Measurements from ENCODE around the gene PTPRN2.
"Not testable (repeated sequence)": the region's sequence is repeated elsewhere in the genome, so short reads cannot be mapped to it uniquely, and the experiment has no call there.

Gene PTPRN2

DNA sequence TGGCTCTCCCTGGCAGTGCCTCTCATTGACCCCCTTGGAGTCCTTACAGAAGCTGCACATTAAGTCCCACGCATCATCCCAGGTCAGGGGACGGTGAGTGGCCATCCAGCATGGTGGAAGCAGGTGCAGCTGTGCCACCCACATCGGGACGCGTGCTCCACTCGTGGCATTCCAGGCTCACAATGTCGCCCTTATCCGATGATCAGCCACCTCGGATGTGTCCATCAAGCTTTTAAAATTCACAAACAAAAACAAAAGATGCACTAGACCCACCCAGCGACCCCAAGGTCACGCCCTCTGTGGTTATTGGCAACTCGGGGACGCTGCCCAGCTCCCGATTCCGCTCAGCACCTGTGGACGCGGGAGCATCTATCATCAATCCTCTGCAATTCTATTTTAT, 530.9 kb downstream of the PTPRN2 start:
- no peak for DNase-seq
- in situ Hi-C loops (cut with HindIII; ENCODE audit: low pct_ligation_motif_present, low pct_unique_long_range_greater_than_20kb, low sequenced_read_pairs), result no loop called here

DNA sequence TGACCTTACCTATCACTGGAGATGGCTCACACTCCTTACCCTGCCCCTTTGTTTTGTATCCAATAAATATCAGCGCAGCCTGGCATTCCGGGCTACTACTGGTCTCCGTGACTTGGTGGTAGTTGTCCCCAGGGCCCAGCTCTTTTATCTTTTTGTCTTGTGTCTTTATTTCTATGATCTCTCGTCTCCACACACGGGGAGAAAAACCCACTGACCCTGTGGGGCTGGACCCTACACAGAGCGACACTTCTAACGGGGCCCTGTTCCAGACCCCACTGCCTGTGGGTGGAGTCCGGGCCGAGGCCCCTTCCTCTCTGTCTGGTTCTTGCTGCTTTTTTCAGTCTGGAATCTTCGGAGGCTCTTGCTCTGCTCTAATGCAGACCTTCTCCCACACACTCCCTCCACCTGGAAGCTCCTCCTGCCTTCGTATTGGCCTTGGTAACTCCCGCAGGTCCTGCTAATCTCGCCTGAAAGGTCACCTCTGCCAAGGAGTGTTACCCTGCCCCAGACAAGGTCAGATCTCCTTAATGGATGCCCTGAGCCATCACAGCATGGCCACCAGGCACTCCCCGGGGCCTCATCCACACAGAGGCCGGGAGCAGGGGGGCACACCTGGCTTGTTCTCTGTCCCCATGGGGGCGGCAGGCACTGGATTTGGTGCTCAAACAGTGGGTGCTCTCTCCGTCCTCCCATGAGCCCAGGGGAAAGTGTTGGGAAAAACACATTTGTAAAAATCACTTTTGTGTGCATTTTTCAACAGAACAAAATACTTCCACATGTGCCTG, 531.7 kb downstream of the PTPRN2 start:
- no peak for DNase-seq
- in situ Hi-C loops (cut with HindIII; ENCODE audit: low pct_ligation_motif_present, low pct_unique_long_range_greater_than_20kb, low sequenced_read_pairs), result no loop called here

DNA sequence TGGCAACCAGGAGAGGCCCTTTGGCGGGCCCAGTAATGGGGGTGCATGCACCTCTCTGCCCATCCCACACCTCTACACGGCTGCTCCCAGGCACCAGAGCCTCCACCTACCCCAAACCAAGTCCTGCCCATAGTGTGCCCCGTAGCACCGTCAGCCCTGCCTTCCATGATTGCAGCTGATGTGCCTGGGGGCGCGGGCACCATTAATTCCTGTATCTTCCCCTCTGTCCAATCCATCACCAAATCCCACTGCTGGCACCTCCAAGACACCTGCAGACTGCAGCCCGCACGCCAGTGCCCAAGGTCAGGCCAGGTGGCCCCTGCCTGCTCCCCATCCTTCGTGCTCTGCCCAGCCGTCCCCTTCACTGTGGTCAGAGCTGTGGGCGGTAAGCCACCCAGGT, 533.0 kb downstream of the PTPRN2 start:
- in situ Hi-C loops (cut with HindIII; ENCODE audit: low pct_ligation_motif_present, low pct_unique_long_range_greater_than_20kb, low sequenced_read_pairs), result no loop called here
- no peak for DNase-seq

DNA sequence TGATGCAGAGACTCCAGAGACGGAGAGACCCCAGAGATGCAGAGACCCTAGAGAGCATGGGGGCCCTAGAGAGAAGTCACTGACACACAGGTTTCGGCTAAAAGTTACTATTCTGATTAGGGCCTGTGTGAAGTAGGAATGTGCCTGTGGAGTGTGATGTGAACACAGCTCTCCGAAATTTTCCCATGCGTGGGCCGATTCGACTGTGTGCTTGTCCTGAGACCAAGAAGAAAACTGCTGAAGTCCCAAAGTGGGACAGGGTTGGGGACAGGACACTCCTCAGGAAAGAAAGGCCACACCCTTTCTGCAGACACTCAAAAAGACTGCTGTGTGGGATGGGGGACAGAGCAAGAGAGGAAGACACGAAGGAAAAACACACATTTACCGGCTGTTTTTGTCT, 533.5 kb downstream of the PTPRN2 start:
- in situ Hi-C loops (cut with HindIII; ENCODE audit: low pct_ligation_motif_present, low pct_unique_long_range_greater_than_20kb, low sequenced_read_pairs), result no loop called here
- no peak for DNase-seq

DNA sequence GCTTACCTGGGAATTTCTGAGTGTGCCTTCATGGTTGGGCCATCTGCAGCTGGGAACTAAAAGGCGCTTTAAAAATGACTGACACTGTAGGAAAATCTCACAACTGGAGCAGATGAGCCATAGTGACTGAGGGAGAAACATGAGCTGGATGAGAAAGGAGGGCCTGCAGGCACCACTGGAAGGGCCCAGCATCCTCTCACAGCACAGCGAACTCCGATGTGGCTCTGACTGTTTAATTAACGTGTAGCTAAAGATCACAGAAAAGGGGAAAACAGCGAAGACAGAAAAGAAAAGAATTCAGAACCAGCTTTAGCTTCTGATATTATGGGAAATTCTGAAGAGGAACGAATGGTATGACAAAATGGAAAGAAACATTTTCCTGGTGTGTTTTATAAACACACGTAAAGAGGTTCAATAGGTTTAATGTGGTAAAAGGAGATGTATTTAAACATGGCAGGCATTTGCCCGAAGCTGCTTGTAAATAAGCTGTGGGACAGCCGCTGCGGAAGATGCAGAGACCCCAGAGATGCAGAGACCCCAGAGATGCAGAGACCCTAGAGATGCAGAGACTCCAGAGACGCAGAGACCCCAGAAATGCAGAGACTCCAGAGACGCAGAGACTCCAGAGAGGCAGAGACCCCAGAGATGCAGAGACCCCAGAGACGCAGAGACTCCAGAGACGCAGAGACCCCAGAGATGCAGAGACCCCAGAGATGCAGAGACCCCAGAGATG, 534.3 kb downstream of the PTPRN2 start:
- in situ Hi-C loops (cut with HindIII; ENCODE audit: low pct_ligation_motif_present, low pct_unique_long_range_greater_than_20kb, low sequenced_read_pairs), result no loop called here
- DNase-seq, result no peak

DNA sequence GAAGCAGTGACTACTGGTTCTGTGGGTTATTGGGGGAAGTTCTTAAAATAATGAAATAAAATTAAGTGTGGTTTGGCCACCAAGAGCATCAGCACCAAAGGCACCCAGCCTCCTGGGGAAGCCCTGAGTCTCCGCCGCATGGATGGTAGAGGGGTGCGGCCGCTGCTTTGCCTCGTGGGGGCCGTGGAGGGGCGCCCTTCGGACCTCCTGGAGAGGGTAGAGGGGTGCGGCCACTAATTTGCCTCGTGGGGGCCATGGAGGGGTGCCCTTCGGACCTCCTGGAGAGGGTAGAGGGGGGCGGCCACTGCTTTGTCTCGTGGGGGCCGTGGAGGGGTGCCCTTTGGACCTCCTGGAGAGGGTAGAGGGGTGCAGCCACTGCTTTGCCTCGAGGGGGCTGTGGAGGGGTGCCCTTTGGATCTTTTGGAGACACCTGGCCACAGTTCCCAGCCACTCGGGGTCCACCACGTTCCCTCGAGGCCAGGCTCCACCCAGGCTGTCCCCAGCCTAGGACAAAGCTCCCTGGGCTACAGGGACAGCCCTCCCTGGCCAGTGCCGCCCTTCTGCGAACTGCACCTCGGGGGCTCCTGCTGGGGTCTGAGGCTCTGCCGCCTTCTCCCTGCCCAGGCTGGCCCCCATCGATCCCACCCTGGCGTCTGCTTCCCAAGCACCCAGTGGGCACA, 535.1 kb downstream of the PTPRN2 start:
- in situ Hi-C loops (cut with HindIII; ENCODE audit: low pct_ligation_motif_present, low pct_unique_long_range_greater_than_20kb, low sequenced_read_pairs), result no loop called here
- no peak for DNase-seq

DNA sequence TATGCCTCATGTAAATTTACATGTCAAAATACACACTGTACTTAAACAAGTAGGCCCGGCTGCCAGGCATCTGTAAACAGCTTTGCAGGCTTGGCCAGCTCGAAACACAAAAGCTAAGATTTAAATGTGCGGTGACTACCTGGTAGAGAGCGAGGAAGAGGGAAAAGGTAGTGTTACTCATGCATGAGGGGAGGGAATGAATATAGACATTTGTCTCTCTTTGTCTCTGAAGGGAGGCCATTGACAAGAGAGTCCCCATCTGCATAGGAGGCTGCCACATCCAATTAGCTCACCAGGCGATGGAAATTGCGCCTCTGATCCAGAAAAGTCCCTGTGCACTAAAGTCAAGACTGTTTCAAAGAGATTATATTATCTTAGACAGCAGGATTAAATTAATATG, 535.8 kb downstream of the PTPRN2 start:
- in situ Hi-C loops (cut with HindIII; ENCODE audit: low pct_ligation_motif_present, low pct_unique_long_range_greater_than_20kb, low sequenced_read_pairs), result no loop called here
- no peak for DNase-seq

DNA sequence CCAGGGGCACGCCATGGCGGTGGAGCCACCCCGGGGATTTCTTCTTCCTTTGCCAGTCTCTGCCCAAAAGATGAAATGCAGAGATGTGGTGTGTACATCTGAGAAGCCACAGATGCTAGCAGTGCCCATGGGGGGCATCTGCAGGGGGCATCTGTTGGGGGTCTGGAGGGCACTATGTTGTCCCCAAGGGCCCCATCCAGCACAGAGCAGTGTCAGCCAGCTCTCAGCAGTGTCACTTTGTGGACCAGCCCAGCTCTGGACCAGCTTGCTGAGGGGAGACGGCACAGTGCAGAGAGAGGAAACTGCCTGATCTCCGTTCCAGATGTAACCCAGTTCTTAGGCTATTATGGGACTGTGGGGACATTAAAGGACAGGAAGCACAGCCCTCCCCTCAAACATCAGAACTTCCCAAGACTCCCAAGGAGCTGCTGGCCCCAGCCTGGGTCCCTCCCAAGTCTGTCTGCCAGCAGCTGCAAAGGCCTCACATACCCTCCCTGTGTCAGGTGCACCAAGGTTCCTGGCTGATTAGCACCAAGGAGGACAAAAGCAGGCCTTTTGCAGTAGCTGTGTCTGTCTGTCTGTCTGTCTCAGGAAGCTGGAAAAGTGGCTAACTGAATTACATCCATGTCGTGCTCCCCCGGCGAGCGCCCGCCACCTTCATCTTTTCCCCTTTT, 536.5 kb downstream of the PTPRN2 start:
- in situ Hi-C loops (cut with HindIII; ENCODE audit: low pct_ligation_motif_present, low pct_unique_long_range_greater_than_20kb, low sequenced_read_pairs), result no loop called here
- no peak for DNase-seq

DNA sequence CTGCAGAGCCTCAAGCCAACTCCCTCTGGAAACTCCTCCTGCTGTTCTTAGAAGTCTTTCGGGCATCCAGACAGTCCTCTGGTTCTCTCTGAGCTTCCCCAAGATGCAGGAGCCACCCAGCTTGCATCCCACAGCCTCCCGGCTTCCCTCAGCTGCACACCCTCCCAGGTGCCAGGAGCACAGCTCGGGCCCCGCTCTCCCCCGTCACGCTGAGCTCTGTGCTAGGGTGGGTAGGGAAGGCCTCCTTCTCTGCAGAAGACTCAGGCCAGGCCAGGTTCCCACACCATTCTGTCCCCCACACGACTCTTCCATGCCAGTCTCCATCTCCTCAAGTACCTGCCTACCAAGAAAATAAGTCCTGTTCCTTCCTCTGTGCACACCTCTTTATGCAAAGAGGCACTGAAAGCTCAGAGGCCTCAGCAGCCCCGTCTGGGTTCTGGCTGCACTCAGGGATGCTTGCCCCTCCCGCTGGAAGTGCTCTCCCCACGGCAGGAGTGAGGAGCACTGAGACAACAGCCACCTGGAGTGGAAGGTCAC, 537.1 kb downstream of the PTPRN2 start:
- DNase-seq, result no peak
- in situ Hi-C loops (cut with HindIII; ENCODE audit: low pct_ligation_motif_present, low pct_unique_long_range_greater_than_20kb, low sequenced_read_pairs), result no loop called here

DNA sequence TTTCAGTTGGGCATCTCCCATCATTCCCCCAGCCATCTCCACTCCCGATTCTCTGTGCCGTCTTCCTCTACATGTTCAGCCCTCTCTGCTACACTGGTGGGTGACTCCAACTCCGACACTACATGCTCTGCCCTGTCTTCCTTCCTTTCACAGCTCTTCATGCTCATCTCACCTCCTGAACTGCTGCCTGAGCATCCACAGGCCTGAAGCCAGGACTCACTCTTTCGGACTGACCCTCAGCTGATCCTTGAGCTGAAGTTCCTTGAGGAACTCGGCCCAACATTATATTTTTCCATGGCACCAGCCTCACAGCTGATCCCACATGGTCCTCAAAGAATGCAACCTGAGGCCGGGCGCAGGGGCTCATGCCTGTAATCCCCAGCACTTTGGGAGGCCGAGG, 538.4 kb downstream of the PTPRN2 start:
- no peak for DNase-seq
- in situ Hi-C loops (cut with HindIII; ENCODE audit: low pct_ligation_motif_present, low pct_unique_long_range_greater_than_20kb, low sequenced_read_pairs), result no loop called here

DNA sequence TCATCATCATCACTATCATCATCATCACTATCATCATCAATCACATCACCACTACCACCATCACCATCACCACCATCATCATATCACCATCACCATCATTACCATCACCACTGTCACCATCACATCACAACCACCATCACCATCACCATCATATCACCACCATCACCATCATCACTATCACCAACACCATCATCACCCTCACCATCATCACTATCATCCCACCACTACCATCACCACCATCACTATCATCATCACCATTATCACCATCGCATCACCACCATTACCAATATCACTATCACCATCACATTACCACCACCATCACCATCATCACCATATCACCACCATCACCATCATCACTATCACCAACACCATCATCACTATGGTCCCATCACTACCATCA, 539.1 kb downstream of the PTPRN2 start:
- in situ Hi-C loops (cut with HindIII; ENCODE audit: low pct_ligation_motif_present, low pct_unique_long_range_greater_than_20kb, low sequenced_read_pairs), result no loop called here
- DNase-seq, result no peak

DNA sequence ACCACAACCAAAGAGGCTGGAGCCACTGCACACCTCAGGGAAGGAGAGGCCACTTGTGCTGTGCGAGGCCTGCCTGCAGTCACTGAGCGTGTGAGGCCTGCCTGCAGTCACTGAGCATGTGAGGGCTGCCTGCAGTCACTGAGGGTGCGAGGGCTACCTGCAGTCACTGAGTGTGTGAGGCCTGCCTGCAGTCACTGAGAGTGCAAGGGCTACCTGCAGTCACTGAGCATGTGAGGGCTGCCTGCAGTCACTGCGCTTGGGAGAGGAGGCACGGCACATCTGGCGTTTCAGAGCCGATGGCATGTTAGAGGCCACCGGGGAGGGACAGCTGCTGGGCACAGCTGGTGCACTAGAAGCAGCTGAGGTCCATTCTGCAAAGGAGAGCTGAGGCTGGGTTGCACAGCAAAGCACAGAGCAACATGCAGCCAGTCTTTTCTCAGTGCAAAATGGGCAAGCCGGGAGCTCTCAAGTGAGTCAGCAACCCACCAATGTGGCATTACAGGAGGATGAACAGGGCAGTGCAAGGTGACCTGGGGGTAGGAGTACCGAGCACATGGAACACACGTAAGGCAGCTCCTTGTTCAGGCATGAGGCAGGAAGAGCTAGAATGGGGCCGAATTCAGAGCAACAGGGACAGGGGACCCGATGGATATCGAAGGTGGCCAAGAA, 540.1 kb downstream of the PTPRN2 start:
- DNase-seq, result no peak
- in situ Hi-C loops (cut with HindIII; ENCODE audit: low pct_ligation_motif_present, low pct_unique_long_range_greater_than_20kb, low sequenced_read_pairs), result no loop called here

DNA sequence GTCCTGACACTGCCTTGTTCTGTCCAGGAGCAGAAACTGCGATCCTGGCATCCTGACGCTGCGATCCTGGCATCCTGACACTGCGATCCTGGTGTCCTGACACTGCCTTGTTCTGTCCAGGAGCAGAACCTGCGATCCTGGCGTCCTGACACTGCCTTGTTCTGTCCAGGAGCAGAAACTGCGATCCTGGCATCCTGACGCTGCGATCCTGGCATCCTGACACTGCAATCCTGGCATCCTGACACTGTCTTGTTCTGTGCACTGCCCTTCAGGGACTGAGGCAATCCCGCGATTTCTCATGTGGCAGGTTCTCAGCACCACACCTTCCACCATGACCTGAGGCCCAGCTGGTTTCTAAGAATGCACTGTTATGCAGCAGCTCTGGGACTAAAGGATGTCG, 541.4 kb downstream of the PTPRN2 start:
- DNase-seq; in situ Hi-C loops (cut with HindIII; ENCODE audit: low pct_ligation_motif_present, low pct_unique_long_range_greater_than_20kb, low sequenced_read_pairs): not testable (repeated sequence)

DNA sequence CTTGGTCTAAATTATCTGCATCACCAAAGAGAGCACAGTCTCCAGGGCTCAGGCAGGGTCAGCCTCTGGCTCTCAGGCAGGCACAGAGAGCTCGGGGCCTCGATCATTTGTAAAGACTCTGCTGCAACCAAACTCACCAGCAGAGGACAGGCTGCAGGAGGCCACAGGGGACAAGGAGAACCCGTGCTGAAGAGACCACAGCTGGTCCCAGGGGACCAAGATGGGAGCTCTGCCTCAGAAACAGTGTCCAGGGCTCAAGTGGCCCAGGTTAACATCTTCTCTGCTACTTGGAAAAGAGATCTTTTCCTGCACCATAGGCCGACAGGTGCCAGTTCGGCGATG, 543.2 kb downstream of the PTPRN2 start:
- no peak for DNase-seq
- in situ Hi-C loops (cut with HindIII; ENCODE audit: low pct_ligation_motif_present, low pct_unique_long_range_greater_than_20kb, low sequenced_read_pairs), result no loop called here

DNA sequence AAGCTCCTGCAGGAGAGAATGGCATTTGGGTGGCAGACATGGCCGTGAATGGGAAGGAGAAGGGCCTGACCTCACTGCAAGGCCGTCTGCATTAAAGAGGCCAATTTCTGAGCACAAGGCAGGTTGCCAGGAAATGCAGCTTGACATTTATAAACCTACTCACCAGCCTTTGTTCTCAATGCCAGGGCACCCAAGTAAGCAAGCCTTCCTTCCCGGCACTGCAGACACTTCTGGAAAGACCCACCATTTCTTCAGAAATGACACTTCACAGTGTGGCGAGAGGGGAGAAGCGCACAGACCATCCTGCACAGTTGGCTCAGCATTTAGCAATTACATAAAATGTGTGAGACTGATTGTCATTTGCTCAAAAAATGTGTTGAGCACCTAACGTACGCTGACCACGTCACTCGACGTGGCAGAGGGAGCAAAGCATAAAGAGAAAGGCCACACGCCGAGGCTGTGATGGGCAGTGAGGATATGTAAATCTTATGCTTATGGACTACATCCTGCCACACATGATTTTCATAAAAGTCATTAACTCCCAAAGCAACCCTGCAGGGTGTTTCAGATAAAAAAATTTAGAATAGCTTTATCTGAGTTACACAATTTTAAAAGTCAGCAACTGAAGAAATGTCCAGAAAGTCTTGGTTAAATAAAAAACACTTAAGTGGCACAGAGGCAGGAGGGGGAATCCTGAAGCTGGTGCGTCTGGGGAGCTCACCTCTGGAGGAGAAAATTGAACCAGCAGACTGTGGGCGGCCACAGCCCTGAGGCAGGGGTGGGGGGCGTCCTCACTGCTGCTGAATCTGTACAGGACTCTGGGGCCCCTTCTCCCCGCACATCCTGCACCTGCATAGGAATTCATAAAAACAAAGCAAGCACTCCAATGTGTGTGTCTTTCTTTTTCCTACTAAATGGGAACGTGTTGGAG, 543.8 kb downstream of the PTPRN2 start:
- in situ Hi-C loops (cut with HindIII; ENCODE audit: low pct_ligation_motif_present, low pct_unique_long_range_greater_than_20kb, low sequenced_read_pairs), result no loop called here
- DNase-seq, result no peak

DNA sequence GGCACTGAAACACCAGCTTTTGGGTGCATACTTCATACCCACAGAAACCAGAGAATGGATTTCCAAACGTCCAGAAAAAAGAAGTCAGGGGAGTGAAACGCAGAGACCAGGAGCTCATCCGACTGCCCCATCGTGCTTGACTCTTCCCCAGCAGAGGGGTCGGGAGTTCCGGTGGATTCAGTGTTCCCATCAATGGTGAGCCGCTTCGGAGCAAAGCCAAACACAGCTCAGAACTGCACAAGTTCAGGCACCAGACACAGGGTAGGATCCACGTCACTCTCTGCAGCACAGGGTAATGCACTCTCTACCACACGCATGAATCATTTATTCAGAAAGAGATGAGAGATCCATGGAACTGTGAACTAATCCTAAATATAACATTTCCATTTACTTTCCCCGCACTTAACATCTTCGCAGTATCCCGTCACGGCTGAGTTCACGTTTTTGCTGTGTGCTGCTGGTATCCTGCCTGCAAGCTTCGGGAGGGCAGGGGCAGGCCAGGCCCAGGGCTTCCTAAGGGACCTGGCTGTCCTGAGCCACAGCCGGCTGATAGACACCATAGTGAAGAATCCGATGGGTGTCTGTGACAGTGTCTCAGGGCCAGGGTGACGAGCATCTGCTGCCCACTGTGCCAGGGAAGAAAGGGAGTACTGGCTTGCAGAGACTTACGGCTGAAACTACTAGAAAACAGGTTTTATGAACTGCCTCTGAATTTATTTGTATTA, 545.3 kb downstream of the PTPRN2 start:
- in situ Hi-C loops (cut with HindIII; ENCODE audit: low pct_ligation_motif_present, low pct_unique_long_range_greater_than_20kb, low sequenced_read_pairs), result no loop called here
- DNase-seq, result no peak

DNA sequence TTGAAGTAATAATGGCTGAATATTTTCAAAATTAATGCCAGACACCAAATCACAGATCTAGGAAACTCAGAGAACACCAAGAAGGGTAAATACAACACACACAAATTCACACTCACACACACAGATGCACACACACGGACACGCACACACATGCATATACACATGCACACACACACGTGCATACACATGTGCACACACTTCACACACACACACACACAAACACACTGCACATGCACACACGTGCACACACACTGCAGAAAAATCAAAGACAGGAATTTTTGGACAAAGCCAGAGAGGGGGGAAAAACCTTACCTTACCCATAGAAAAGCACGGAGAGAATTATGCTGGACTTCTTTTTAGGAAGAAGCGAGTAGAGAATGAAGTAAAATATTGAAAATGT, 547.4 kb downstream of the PTPRN2 start:
- in situ Hi-C loops (cut with HindIII; ENCODE audit: low pct_ligation_motif_present, low pct_unique_long_range_greater_than_20kb, low sequenced_read_pairs), result no loop called here
- DNase-seq, result no peak

Measured in ACHN (cell line).